ENCODE data around the gene MST1.

The MST1 gene

DNA sequence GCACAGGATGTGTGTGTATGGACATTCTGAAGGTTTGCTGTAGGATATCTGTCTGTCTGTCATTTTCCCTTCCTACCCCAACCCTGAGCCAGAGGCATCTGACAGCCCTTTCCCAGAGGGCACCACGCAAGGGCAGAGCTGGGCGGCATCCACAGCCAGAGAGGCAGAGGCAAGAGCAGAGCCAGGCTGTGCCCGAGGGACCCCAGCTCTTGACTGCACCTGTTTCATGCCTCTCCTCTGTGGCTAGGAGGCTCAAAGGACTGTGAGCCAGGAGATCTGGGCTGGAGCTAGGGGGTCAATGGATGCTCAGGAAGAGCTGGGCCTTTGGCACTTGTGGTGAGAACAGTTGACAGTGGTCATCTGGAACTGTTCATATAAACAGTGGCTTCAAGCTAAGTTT, 19.9 kb downstream of the MST1 start:
- peaks cover 28% of the 10 kb centered on the region for H3K4me1 ChIP-seq (ENCODE audit: control insufficient read depth, insufficient read depth, low read length)
- H3K36me3 ChIP-seq (ENCODE audit: insufficient read depth, low read length), result no peaks in the 10 kb centered on the region
- no peak overlapping the region for H3K9ac ChIP-seq (ENCODE audit: low read depth, low read length)
- H3K9me3 ChIP-seq (replicated peaks; ENCODE audit: low read length), result no peaks in the 10 kb centered on the region
- H3K4me2 ChIP-seq (ENCODE audit: low read length), result no peak overlapping the region
- H3K27me3 ChIP-seq (ENCODE audit: control insufficient read depth, insufficient read depth, low read length), result peaks cover 26% of the 10 kb centered on the region
- no peak overlapping the region for H3K4me3 ChIP-seq (ENCODE audit: low read length)

DNA sequence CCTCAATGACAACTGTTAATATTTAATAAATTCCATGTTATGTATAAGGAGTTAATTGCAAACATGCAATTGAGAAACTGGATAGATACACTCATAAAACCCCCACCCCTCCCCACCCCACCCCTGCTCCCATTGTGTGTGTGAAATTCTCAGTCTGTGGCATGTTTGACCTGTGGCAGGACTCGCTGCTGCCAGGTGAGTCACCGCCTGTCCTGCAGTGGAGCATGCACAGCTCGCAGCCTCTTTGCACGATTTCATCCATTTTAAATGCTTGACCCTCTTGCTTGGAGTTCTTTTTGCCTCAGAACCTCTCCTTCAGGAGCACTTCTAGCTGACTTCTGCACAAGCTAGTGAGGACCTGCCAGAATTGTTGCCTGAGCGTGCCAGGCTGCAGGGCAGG, 20.4 kb downstream of the MST1 start:
- Histone ChIP-seq H3K4me1 (ENCODE audit: control insufficient read depth, insufficient read depth, low read length) (peaks cover 28% of the 10 kb centered on the region), H3K9ac (ENCODE audit: low read depth, low read length) (no peak overlapping the region), H3K9me3 (replicated peaks; ENCODE audit: low read length) (no peaks in the 10 kb centered on the region), H3K4me3 (ENCODE audit: low read length) (no peak overlapping the region), H3K36me3 (ENCODE audit: insufficient read depth, low read length) (no peaks in the 10 kb centered on the region), H3K27me3 (ENCODE audit: control insufficient read depth, insufficient read depth, low read length) (peaks cover 31% of the 10 kb centered on the region), H3K4me2 (ENCODE audit: low read length) (peak overlapping the region; percentile 13)

DNA sequence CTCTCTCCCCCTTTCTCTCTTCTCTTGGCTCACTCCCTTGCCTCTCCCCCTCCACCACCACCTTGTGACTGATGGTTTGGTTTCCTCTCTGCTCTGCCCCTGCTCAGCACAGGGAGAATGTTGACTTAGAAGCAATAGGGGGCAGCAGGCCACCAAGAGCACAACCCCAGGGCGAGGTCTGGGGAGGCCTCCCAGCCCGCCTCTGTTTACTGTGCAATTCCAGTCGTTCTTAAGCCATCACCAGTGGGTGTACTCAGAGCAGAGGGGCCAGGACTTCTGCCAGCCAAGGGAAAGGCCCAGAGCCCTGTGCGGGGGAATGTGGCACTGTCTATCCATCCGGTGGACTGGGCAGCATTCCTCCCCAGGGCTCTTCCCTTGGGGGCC, 20.9 kb downstream of the MST1 start:
- no peaks in the 10 kb centered on the region for H3K36me3 ChIP-seq (ENCODE audit: insufficient read depth, low read length)
- H3K9ac ChIP-seq (ENCODE audit: low read depth, low read length), result no peak overlapping the region
- H3K4me2 ChIP-seq (ENCODE audit: low read length), result peak overlapping the region; percentile 13
- peaks cover 26% of the 10 kb centered on the region for H3K4me1 ChIP-seq (ENCODE audit: control insufficient read depth, insufficient read depth, low read length)
- no peaks in the 10 kb centered on the region for H3K9me3 ChIP-seq (replicated peaks; ENCODE audit: low read length)
- H3K4me3 ChIP-seq (ENCODE audit: low read length), result no peak overlapping the region
- H3K27me3 ChIP-seq (ENCODE audit: control insufficient read depth, insufficient read depth, low read length), result peaks cover 35% of the 10 kb centered on the region

DNA sequence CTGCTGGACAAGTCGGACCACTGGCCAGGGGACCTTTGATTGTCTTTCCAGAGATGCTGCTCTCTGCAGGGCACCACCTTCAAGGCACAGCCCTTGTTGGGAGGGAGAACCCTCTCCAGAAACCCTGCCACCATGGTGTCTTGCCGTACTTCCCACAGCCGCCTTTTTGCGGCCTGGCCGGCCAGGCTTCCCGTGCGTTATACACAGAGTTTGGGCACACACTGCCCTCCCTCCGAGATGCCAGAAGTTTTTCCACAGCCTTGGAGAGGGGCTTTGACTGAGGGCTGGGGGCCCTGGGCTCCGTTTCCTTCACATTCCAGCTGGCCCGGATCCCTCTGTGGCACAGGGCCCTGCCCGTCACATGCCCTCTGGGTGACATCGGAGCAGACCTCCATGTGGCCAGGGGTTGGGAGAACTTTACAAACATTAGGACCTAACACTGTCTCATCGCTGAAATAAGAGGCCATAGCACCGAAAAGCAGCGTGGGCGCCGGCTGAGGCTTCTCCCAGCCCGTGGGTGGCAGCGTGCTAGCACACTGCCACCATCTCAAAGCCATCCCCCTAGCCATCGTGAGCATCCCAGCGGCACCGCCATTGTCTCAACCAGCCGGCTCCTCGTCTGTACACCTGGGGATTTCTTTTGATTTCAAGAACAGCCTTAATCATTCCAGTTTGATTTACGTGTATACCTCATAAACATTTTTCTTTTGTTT, 21.4 kb downstream of the MST1 start:
- Histone ChIP-seq H3K4me1 (ENCODE audit: control insufficient read depth, insufficient read depth, low read length) (peaks cover 22% of the 10 kb centered on the region), H3K4me3 (ENCODE audit: low read length) (no peak overlapping the region), H3K36me3 (ENCODE audit: insufficient read depth, low read length) (no peaks in the 10 kb centered on the region), H3K9me3 (replicated peaks; ENCODE audit: low read length) (no peaks in the 10 kb centered on the region), H3K27me3 (ENCODE audit: control insufficient read depth, insufficient read depth, low read length) (peaks cover 39% of the 10 kb centered on the region), H3K9ac (ENCODE audit: low read depth, low read length) (no peak overlapping the region), H3K4me2 (ENCODE audit: low read length) (no peak overlapping the region)

DNA sequence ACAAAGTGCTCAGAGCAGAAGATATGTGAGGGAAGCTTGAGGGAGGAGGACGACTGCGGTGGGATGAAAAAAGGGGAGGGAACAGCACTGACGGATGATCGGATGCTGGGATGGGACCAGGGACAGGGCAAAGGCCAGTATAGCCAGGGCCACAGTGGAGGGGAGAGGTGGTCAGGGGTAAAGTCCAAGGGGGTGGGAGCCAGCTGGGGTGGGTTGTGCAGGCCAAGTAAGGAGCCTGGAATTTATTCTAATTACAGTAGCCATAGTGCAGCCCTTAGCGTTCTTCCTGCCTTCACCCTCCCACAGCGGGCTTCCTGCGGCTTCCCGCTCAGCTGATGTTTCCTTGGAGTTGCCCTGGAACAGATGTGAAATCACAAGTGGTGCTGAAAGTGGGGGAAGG, 22.7 kb downstream of the MST1 start:
- Histone ChIP-seq H3K9ac (ENCODE audit: low read depth, low read length) (no peak overlapping the region), H3K4me2 (ENCODE audit: low read length) (no peak overlapping the region), H3K36me3 (ENCODE audit: insufficient read depth, low read length) (no peaks in the 10 kb centered on the region), H3K9me3 (replicated peaks; ENCODE audit: low read length) (no peaks in the 10 kb centered on the region), H3K4me3 (ENCODE audit: low read length) (no peak overlapping the region), H3K27me3 (ENCODE audit: control insufficient read depth, insufficient read depth, low read length) (peaks cover 39% of the 10 kb centered on the region), H3K4me1 (ENCODE audit: control insufficient read depth, insufficient read depth, low read length) (peaks cover 22% of the 10 kb centered on the region)

DNA sequence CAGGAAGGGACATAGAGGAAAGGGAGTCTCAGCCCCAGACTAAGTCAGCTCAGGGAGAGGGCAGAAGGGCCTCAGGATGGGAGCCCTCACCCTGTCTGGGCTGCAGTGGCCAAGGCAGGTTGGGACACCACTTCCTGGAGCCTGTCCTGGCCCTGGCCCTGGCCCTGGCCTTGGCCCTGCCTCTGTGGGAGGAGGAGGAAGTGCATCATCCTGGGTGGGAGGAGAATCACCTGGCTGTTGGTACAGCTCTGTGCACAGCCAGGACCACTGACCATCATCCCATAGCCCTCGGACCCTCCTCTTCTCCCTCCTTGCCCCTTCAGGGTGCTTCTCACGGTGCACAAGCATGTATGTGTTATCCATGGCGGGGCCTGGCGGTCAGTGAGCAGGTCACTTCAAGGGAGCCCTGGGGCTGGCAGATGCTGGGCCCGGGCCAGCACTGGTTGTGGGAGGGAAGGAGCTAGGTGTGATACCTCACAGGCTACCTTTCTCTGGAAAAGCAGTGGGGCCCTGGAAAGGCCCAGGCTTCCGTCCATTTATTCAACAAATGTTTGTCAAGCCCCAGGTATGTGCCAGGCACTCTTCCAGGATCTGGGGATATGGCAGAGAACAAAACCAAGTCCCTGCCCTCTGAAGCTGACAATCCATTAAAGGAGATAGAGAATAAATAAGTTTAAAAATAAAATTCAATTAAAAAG, 23.3 kb downstream of the MST1 start:
- Histone ChIP-seq H3K4me2 (ENCODE audit: low read length) (no peak overlapping the region), H3K4me1 (ENCODE audit: control insufficient read depth, insufficient read depth, low read length) (peaks cover 22% of the 10 kb centered on the region), H3K9ac (ENCODE audit: low read depth, low read length) (no peak overlapping the region), H3K9me3 (replicated peaks; ENCODE audit: low read length) (no peaks in the 10 kb centered on the region), H3K27me3 (ENCODE audit: control insufficient read depth, insufficient read depth, low read length) (peaks cover 39% of the 10 kb centered on the region), H3K36me3 (ENCODE audit: insufficient read depth, low read length) (no peaks in the 10 kb centered on the region), H3K4me3 (ENCODE audit: low read length) (no peak overlapping the region)

DNA sequence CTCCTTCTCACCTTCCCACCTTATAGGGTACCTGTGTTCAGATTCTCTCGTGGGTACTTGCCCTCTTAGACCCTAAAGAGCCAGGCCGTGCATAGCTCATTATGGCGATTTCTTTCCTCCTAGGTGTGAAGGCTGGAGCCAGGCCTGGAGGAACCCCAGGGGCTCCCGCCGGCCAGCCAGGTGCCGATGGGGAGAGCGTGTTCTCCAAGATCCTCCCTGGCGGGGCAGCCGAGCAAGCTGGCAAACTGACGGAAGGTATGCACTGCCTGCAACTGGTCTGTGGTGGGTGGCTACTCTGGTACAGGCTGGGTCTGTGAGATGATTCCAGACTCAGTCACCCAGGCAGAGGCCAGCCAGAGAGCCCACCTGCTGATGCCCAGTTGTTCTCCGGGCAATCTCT, 25.0 kb downstream of the MST1 start:
- Histone ChIP-seq H3K4me2 (ENCODE audit: low read length) (no peak overlapping the region), H3K4me1 (ENCODE audit: control insufficient read depth, insufficient read depth, low read length) (peaks cover 19% of the 10 kb centered on the region), H3K9ac (ENCODE audit: low read depth, low read length) (no peak overlapping the region), H3K36me3 (ENCODE audit: insufficient read depth, low read length) (no peaks in the 10 kb centered on the region), H3K4me3 (ENCODE audit: low read length) (no peak overlapping the region), H3K27me3 (ENCODE audit: control insufficient read depth, insufficient read depth, low read length) (peaks cover 39% of the 10 kb centered on the region), H3K9me3 (replicated peaks; ENCODE audit: low read length) (no peaks in the 10 kb centered on the region)

DNA sequence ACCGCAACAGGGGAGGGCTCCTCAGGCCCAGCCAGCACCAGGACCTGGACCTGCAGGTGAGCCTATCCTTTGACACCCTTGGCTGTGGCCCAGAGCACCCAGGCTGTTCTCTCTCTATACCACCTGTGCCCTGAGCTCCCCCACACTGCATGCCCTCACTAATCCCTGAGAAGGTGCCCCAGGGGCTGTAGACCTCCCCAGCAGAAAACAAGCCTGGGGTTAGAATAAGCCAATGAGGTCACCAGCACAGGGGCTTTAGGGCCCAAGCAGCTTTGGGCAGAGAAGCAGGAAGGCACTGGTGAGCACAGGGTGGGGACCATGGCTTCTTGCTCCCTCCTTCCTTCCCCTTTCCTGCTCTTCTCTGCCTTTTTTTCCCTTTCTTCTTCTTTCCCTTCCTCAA, 25.4 kb downstream of the MST1 start:
- Histone ChIP-seq H3K4me2 (ENCODE audit: low read length) (no peak overlapping the region), H3K4me3 (ENCODE audit: low read length) (no peak overlapping the region), H3K27me3 (ENCODE audit: control insufficient read depth, insufficient read depth, low read length) (peaks cover 40% of the 10 kb centered on the region), H3K4me1 (ENCODE audit: control insufficient read depth, insufficient read depth, low read length) (peaks cover 14% of the 10 kb centered on the region), H3K9ac (ENCODE audit: low read depth, low read length) (no peak overlapping the region), H3K36me3 (ENCODE audit: insufficient read depth, low read length) (no peaks in the 10 kb centered on the region), H3K9me3 (replicated peaks; ENCODE audit: low read length) (no peaks in the 10 kb centered on the region)

DNA sequence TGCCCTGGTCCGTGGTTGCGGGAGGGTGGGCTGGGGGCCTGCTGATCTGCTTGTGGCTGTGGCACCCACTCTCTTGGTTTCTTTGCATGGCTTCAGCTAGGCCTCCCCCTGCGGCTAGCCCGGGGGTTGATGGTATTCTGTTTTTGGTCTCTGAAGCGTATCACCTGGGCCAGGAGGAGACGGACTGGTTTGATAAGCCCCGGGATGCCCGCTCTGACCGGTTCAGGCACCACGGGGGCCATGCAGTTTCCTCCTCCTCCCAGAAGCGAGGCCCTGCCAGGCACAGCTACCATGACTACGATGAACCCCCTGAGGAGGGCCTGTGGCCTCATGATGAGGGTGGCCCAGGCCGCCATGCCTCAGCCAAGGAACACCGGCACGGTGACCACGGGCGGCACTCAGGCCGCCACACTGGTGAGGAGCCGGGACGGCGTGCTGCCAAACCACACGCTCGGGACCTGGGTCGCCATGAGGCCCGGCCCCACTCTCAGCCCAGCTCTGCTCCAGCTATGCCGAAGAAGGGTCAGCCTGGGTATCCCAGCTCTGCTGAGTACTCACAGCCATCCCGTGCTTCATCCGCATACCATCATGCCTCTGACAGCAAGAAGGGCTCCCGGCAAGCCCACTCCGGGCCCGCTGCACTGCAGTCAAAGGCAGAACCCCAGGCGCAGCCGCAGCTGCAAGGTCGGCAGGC, 26.4 kb downstream of the MST1 start:
- Histone ChIP-seq H3K36me3 (ENCODE audit: insufficient read depth, low read length) (no peaks in the 10 kb centered on the region), H3K27me3 (ENCODE audit: control insufficient read depth, insufficient read depth, low read length) (peaks cover 41% of the 10 kb centered on the region), H3K4me2 (ENCODE audit: low read length) (no peak overlapping the region), H3K4me1 (ENCODE audit: control insufficient read depth, insufficient read depth, low read length) (peaks cover 5% of the 10 kb centered on the region), H3K4me3 (ENCODE audit: low read length) (no peak overlapping the region), H3K9me3 (replicated peaks; ENCODE audit: low read length) (no peaks in the 10 kb centered on the region), H3K9ac (ENCODE audit: low read depth, low read length) (no peak overlapping the region)

DNA sequence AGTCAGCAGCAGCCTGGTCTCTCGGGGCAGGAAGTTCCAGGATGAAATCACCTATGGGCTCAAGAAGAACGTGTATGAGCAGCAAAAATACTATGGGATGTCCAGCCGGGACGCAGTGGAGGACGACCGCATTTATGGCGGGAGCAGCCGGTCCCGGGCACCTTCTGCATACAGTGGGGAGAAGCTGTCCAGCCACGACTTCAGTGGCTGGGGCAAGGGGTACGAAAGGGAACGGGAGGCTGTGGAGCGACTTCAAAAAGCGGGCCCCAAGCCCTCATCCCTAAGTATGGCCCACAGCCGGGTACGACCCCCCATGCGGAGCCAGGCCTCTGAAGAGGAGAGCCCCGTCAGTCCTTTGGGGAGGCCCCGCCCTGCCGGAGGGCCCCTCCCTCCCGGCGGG, 27.3 kb downstream of the MST1 start:
- Histone ChIP-seq H3K27me3 (ENCODE audit: control insufficient read depth, insufficient read depth, low read length) (peaks cover 33% of the 10 kb centered on the region), H3K4me1 (ENCODE audit: control insufficient read depth, insufficient read depth, low read length) (no peaks in the 10 kb centered on the region), H3K4me2 (ENCODE audit: low read length) (no peak overlapping the region), H3K4me3 (ENCODE audit: low read length) (no peak overlapping the region), H3K36me3 (ENCODE audit: insufficient read depth, low read length) (no peaks in the 10 kb centered on the region), H3K9me3 (replicated peaks; ENCODE audit: low read length) (no peaks in the 10 kb centered on the region), H3K9ac (ENCODE audit: low read depth, low read length) (no peak overlapping the region)

DNA sequence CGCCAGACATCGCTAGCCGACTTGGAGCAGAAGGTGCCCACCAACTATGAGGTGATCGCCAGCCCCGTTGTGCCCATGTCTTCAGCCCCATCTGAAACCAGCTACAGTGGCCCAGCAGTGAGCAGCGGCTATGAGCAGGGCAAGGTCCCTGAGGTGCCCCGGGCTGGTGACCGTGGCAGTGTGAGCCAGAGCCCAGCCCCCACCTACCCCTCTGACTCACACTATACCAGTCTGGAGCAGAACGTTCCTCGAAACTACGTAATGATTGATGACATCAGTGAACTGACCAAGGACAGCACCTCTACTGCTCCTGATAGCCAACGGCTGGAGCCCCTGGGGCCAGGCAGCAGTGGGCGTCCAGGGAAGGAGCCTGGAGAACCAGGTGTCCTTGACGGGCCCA, 28.0 kb downstream of the MST1 start:
- peaks cover 36% of the 10 kb centered on the region for H3K27me3 ChIP-seq (ENCODE audit: control insufficient read depth, insufficient read depth, low read length)

More for the DNA sequence above, 28.0 kb downstream of the MST1 start:
- Histone ChIP-seq H3K4me2 (ENCODE audit: low read length) (no peak overlapping the region), H3K9me3 (replicated peaks; ENCODE audit: low read length) (no peaks in the 10 kb centered on the region), H3K4me1 (ENCODE audit: control insufficient read depth, insufficient read depth, low read length) (no peaks in the 10 kb centered on the region), H3K9ac (ENCODE audit: low read depth, low read length) (no peak overlapping the region), H3K36me3 (ENCODE audit: insufficient read depth, low read length) (no peaks in the 10 kb centered on the region), H3K4me3 (ENCODE audit: low read length) (no peak overlapping the region)
